ENCODE results near the gene DRP2.
"Not testable (repeated sequence)": the region's sequence is repeated elsewhere in the genome, so short reads cannot be mapped to it uniquely, and the experiment has no call there.

DRP2 gene

GRCh38 chrX:101263766-101264165 is 44.2 kb downstream of the DRP2 start:
- H3K27ac Mint-ChIP-seq = no peak overlapping the region
- no peak for DNase-seq (ENCODE audit: low spot score)
- H3K27me3 Mint-ChIP-seq (ENCODE audit: low read depth) = no peaks in the 10 kb centered on the region
- H3K4me3 Mint-ChIP-seq = no peak overlapping the region
- H3K4me1 Mint-ChIP-seq (ENCODE audit: low read depth) = no peaks in the 10 kb centered on the region
- no peaks in the 10 kb centered on the region for H3K36me3 Mint-ChIP-seq (ENCODE audit: low read depth)
- H3K9me3 Mint-ChIP-seq = no peaks in the 10 kb centered on the region

- Mint-ChIP-seq H3K4me1 (ENCODE audit: low read depth) (no peaks in the 10 kb centered on the region), H3K27me3 (ENCODE audit: low read depth) (no peaks in the 10 kb centered on the region), H3K9me3 (no peaks in the 10 kb centered on the region), H3K27ac (no peak overlapping the region), H3K36me3 (ENCODE audit: low read depth) (no peaks in the 10 kb centered on the region), H3K4me3 (no peak overlapping the region)
- DNase-seq (ENCODE audit: low spot score) = no peak
Observed at GRCh38 chrX:101265869-101266428, 46.4 kb downstream of the DRP2 start.

GRCh38 chrX:101274198-101274597 is 54.6 kb downstream of the DRP2 start:
- no peaks in the 10 kb centered on the region for H3K9me3 Mint-ChIP-seq
- no peaks in the 10 kb centered on the region for H3K4me1 Mint-ChIP-seq (ENCODE audit: low read depth)
- H3K4me3 Mint-ChIP-seq = no peak overlapping the region
- H3K27ac Mint-ChIP-seq = no peak overlapping the region
- DNase-seq (ENCODE audit: low spot score) = no peak
- H3K36me3 Mint-ChIP-seq (ENCODE audit: low read depth) = no peaks in the 10 kb centered on the region
- H3K27me3 Mint-ChIP-seq (ENCODE audit: low read depth) = no peaks in the 10 kb centered on the region

GRCh38 chrX:101276238-101276637 is 56.7 kb downstream of the DRP2 start:
- H3K27ac Mint-ChIP-seq = no peak overlapping the region
- H3K4me1 Mint-ChIP-seq (ENCODE audit: low read depth) = no peaks in the 10 kb centered on the region
- no peaks in the 10 kb centered on the region for H3K9me3 Mint-ChIP-seq
- no peak overlapping the region for H3K4me3 Mint-ChIP-seq
- no peak for DNase-seq (ENCODE audit: low spot score)
- no peaks in the 10 kb centered on the region for H3K36me3 Mint-ChIP-seq (ENCODE audit: low read depth)
- H3K27me3 Mint-ChIP-seq (ENCODE audit: low read depth) = no peaks in the 10 kb centered on the region

- Mint-ChIP-seq H3K27me3 (ENCODE audit: low read depth) (peaks cover 7% of the 10 kb centered on the region), H3K27ac (no peak overlapping the region), H3K4me1 (ENCODE audit: low read depth) (no peaks in the 10 kb centered on the region), H3K4me3 (no peak overlapping the region), H3K36me3 (ENCODE audit: low read depth) (peaks cover 1% of the 10 kb centered on the region), H3K9me3 (no peaks in the 10 kb centered on the region)
- DNase-seq (ENCODE audit: low spot score) = no peak
Observed at GRCh38 chrX:101287402-101287801, 67.8 kb downstream of the DRP2 start.

GRCh38 chrX:101290957-101291603 is 71.5 kb downstream of the DRP2 start, which contains the start of gene TAF7L:
TAF7L (minus strand) TSS chrX:101291334; CDS start chrX:101287543, 3,791 bp downstream.
- no peak for DNase-seq (ENCODE audit: low spot score)
- Mint-ChIP-seq H3K4me3 (no peak within 1 kb of the TSS), H3K27ac (no peak within 1 kb of the TSS), H3K4me1 (ENCODE audit: low read depth) (no peaks in the 10 kb centered on the region), H3K36me3 (ENCODE audit: low read depth) (peaks cover 2% of the 10 kb centered on the region), H3K27me3 (ENCODE audit: low read depth) (peaks cover 10% of the 10 kb centered on the region), H3K9me3 (no peaks in the 10 kb centered on the region)

GRCh38 chrX:101295603-101296002 is 76.0 kb downstream of the DRP2 start:
- not testable (repeated sequence) for H3K4me1 Mint-ChIP-seq (ENCODE audit: low read depth); H3K27ac Mint-ChIP-seq; DNase-seq (ENCODE audit: low spot score); H3K27me3 Mint-ChIP-seq (ENCODE audit: low read depth); H3K9me3 Mint-ChIP-seq; H3K4me3 Mint-ChIP-seq; H3K36me3 Mint-ChIP-seq (ENCODE audit: low read depth)

- H3K36me3 Mint-ChIP-seq (ENCODE audit: low read depth) = no peaks in the 10 kb centered on the region
- DNase-seq (ENCODE audit: low spot score) = no peak
- no peaks in the 10 kb centered on the region for H3K27me3 Mint-ChIP-seq (ENCODE audit: low read depth)
- H3K4me1 Mint-ChIP-seq (ENCODE audit: low read depth) = no peaks in the 10 kb centered on the region
- no peak overlapping the region for H3K4me3 Mint-ChIP-seq
- no peaks in the 10 kb centered on the region for H3K9me3 Mint-ChIP-seq
- no peak overlapping the region for H3K27ac Mint-ChIP-seq
Observed at GRCh38 chrX:101303790-101304189, 84.2 kb downstream of the DRP2 start.

Measured in T-helper 2 cell treated with Interferon-gamma antibody and Interleukin-4, amounts not matched to agents 5 μg/mL and 100 μg/mL, for 36 hours (primary cell).